ENCODE data around the gene LAMC3.
"Not testable (repeated sequence)": the region's sequence is repeated elsewhere in the genome, so short reads cannot be mapped to it uniquely, and the experiment has no call there.

Gene LAMC3

GRCh38 chr9:131097126-131097947 lies 88.4 kb downstream of the LAMC3 start:
- no peak for DNase-seq (ENCODE audit: low spot score)

GRCh38 chr9:131097948-131098278 lies 88.9 kb downstream of the LAMC3 start:
- DNase-seq (ENCODE audit: low spot score), result no peak

- DNase-seq (ENCODE audit: low spot score), result no peak
These were observed 89.6 kb downstream of the LAMC3 start for GRCh38 chr9:131098391-131099101.

- no peak for DNase-seq (ENCODE audit: low spot score)
These were observed 90.2 kb downstream of the LAMC3 start for GRCh38 chr9:131099102-131099606.

- not testable (repeated sequence) for DNase-seq (ENCODE audit: low spot score)
These were observed 90.9 kb downstream of the LAMC3 start for GRCh38 chr9:131099845-131100244.

- no peak for DNase-seq (ENCODE audit: low spot score)
These were observed 91.5 kb downstream of the LAMC3 start for GRCh38 chr9:131100445-131100844.

GRCh38 chr9:131101207-131101964 lies 92.4 kb downstream of the LAMC3 start:
- DNase-seq (ENCODE audit: low spot score), result no peak

GRCh38 chr9:131103024-131103423 lies 94.0 kb downstream of the LAMC3 start:
- DNase-seq (ENCODE audit: low spot score), result no peak

- no peak for DNase-seq (ENCODE audit: low spot score)
These were observed 94.6 kb downstream of the LAMC3 start for GRCh38 chr9:131103535-131103934.

GRCh38 chr9:131104016-131104740 lies 95.2 kb downstream of the LAMC3 start:
- DNase-seq (ENCODE audit: low spot score), result no peak

GRCh38 chr9:131105952-131106351 lies 97.0 kb downstream of the LAMC3 start:
- no peak for DNase-seq (ENCODE audit: low spot score)

- DNase-seq (ENCODE audit: low spot score), result no peak
These were observed 98.8 kb downstream of the LAMC3 start for GRCh38 chr9:131107760-131108159.

GRCh38 chr9:131111186-131111853 lies 102.3 kb downstream of the LAMC3 start:
- DNase-seq (ENCODE audit: low spot score), result no peak

GRCh38 chr9:131111854-131112311 lies 102.9 kb downstream of the LAMC3 start:
- no peak for DNase-seq (ENCODE audit: low spot score)

- DNase-seq (ENCODE audit: low spot score), result no peak
These were observed 103.6 kb downstream of the LAMC3 start for GRCh38 chr9:131112374-131113154.

- DNase-seq (ENCODE audit: low spot score), result no peak
These were observed 104.7 kb downstream of the LAMC3 start for GRCh38 chr9:131113655-131114054.

GRCh38 chr9:131114084-131114535 lies 105.1 kb downstream of the LAMC3 start:
- DNase-seq (ENCODE audit: low spot score), result no peak

GRCh38 chr9:131115360-131115742 lies 106.4 kb downstream of the LAMC3 start:
- DNase-seq (ENCODE audit: low spot score), result not testable (repeated sequence)

GRCh38 chr9:131116281-131117120 lies 107.5 kb downstream of the LAMC3 start:
- no peak for DNase-seq (ENCODE audit: low spot score)

Measured in LoVo (cell line).